HG03135 (cell line): ENCODE results near the gene DAPK1.
"Not testable (repeated sequence)": the region's sequence is repeated elsewhere in the genome, so short reads cannot be mapped to it uniquely, and the experiment has no call there.

Source experiments
- ATAC-seq: cut with Tn5 transposase; IDR thresholded peaks from one replicate; pipeline ENCODE4 v1.9.1; 2021; ENCODE audit warnings: mild to moderate bottlenecking, moderate library complexity; ENCODE audit not compliant: unreplicated experiment

Gene DAPK1

GRCh38 chr9:87498046-87498810, 561 bp downstream of the DAPK1 start:
- ATAC-seq: no peak

- no peak for ATAC-seq
Measured at GRCh38 chr9:87498811-87499360, 1.2 kb downstream of the DAPK1 start.

- no peak for ATAC-seq
Measured at GRCh38 chr9:87499424-87500017, 1.9 kb downstream of the DAPK1 start.

GRCh38 chr9:87500491-87501270, 3.0 kb downstream of the DAPK1 start:
- no peak for ATAC-seq

- ATAC-seq: not testable (repeated sequence)
Measured at GRCh38 chr9:87501271-87501656, 3.6 kb downstream of the DAPK1 start.

GRCh38 chr9:87501806-87502205, 4.1 kb downstream of the DAPK1 start:
- no peak for ATAC-seq

- no peak for ATAC-seq
Measured at GRCh38 chr9:87502391-87503221, 4.9 kb downstream of the DAPK1 start.

- no peak for ATAC-seq
Measured at GRCh38 chr9:87503430-87503829, 5.8 kb downstream of the DAPK1 start.

GRCh38 chr9:87503927-87504326, 6.3 kb downstream of the DAPK1 start:
- ATAC-seq: no peak

- no peak for ATAC-seq
Measured at GRCh38 chr9:87504938-87505337, 7.3 kb downstream of the DAPK1 start.

- no peak for ATAC-seq
Measured at GRCh38 chr9:87505869-87506678, 8.4 kb downstream of the DAPK1 start.

GRCh38 chr9:87507576-87507975, 9.9 kb downstream of the DAPK1 start:
- ATAC-seq: no peak

- ATAC-seq: no peak
Measured at GRCh38 chr9:87510252-87510683, 12.6 kb downstream of the DAPK1 start.

GRCh38 chr9:87512311-87512710, 14.6 kb downstream of the DAPK1 start:
- ATAC-seq: no peak

GRCh38 chr9:87513161-87513560, 15.5 kb downstream of the DAPK1 start:
- ATAC-seq: no peak

GRCh38 chr9:87513880-87514535, 16.3 kb downstream of the DAPK1 start:
- no peak for ATAC-seq

- ATAC-seq: no peak
Measured at GRCh38 chr9:87515006-87515405, 17.3 kb downstream of the DAPK1 start.

- no peak for ATAC-seq
Measured at GRCh38 chr9:87515588-87516221, 18.0 kb downstream of the DAPK1 start.
